Right lobe of liver (tissue), 6 donors: ENCODE results near the gene EEIG1. TPM values are rescaled to one million over a fixed set of nuclear protein-coding genes. Genes with fewer than 3 reads are reported as not detected.
A peak's percentile ranks its signal among the peaks of the same experiment; 100 is the strongest.

Experiments used
- ATAC-seq, 4 donors: fragments of 200-7000 bp; cut with Tn5 transposase; one replicate each; pipeline ENCODE4 v1.9.1; 2020; ENCODE audit warnings: mild to moderate bottlenecking in 4 of 4, moderate library complexity in 4 of 4
- DNase-seq, 3 donors: peaks; one replicate each; pipeline ENCODE4 v3.0.0-alpha.2; 2020
- H3K27ac ChIP-seq, 3 donors: fragments of 200-600 bp; one replicate each; pipeline ENCODE4 v1.8.0; 2022
- H3K27me3 ChIP-seq, 2 donors: fragments of 200-600 bp; one replicate each; pipeline ENCODE4 v1.8.0; 2022
- H3K36me3 ChIP-seq, 4 donors: fragments of 200-600 bp; sonication (generic) in 1 of 4; one replicate each; pipeline versions ENCODE4 v1.5.1 to v1.8.0; 2017 to 2022; ENCODE audit warnings: control low read depth in 1 of 4
- H3K4me1 ChIP-seq, 4 donors: fragments of 200-600 bp; sonication (generic) in 1 of 4; one replicate each; pipeline versions ENCODE4 v1.5.1 to v1.8.0; 2017 to 2022; ENCODE audit warnings: control low read depth in 1 of 4
- H3K4me3 ChIP-seq, 3 donors: fragments of 200-600 bp; one replicate each; pipeline ENCODE4 v1.8.0; 2022
- H3K9me3 ChIP-seq, 4 donors: fragments of 200-600 bp; sonication (generic) in 1 of 4; one replicate each; pipeline versions ENCODE4 v1.5.1 to v1.8.0; 2017 to 2022; ENCODE audit warnings: control low read depth in 1 of 4
- POLR2A ChIP-seq: fragments of 450-650 bp; IDR thresholded peaks from one replicate; pipeline ENCODE4 v1.6.1; 2017; ENCODE audit warnings: antibody characterized with exemption, mild to moderate bottlenecking
- WGBS: methylation state at CpG from one replicate; pipeline ENCODE4 v1.1.6; 2018; ENCODE audit warnings: low coverage, low lambda C conversion rate; ENCODE audit not compliant: insufficient coverage; ENCODE audit errors: missing lambda C conversion rate; 5-methylcytosine and 5-hydroxymethylcytosine counted together
- intact Hi-C, 2 donors: fragments of 100-400 bp; cut with DNase I; formaldehyde crosslinking; loops; one replicate each; pipeline versions ENCODE4 v1.11.2 to v1.14.1; 2022
- total RNA-seq, 6 experiments: library from RNA; depleted of rRNA in 2 of 6; stranded (reverse); fragments of >200 nt in 2 of 6; fragmentation: NEBNext Ultra II Directional in 3 of 6; extraction: Animal tissue kit (Norgen Biotek cat#: 25700) in 3 of 6; gene quantifications; one replicate each; pipeline versions ENCODE4 v1.1.0 to v1.2.4, GENCODE V29; 2016 to 2023
- TF ChIP-seq, protein P1 (sequence below), 4 donors: fragments of 200-600 bp in 3 of 4; fragments of 450-650 bp in 1 of 4; IDR thresholded peaks; one replicate each; pipeline versions ENCODE4 v1.5.1 to v1.8.0; 2016 to 2022; ENCODE audit warnings: antibody characterized with exemption in 4 of 4, mild to moderate bottlenecking in 2 of 4
- donor health status: DM: no; HTN: yes; CAD: no.
- donor health status: DM: no; HTN: no; CAD: no.
- donor health status: DM: no; HTN: no; CAD: no.
- donor health status: DM: no; HTN: yes; CAD: no.
- donor health status: DM: no; HTN: yes; CAD: no.

Gene EEIG1
- total RNA-seq, 6 experiments from 2014 or later: 9.7 to 54.1 (median 23.6) TPM

DNA sequence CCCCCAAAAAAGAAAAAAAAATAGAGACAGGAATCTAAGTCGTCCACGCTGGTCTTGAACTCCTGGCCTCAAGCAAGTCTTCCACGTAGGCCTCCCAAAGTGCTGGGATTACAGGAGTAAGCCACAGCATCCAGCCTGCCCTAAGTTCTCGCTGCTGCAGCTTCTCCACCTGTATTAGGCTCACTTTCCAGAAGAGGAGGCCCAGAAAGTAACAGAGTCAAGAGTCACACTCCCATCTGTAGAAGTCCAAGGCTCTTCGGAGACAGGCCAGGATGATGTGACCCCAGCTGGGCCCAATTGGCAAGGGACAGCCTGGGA, 1.8 kb downstream of the EEIG1 start:
- Histone ChIP-seq H3K27me3 (no peaks in the 10 kb centered on the region), H3K9me3 (no peaks in the 10 kb centered on the region), H3K36me3 (no peaks in the 10 kb centered on the region), H3K27ac (peak overlapping the region; percentile 56 to 80 (median 56)), H3K4me3 (peak overlapping the region; percentile 86 to 100 (median 86)), H3K4me1 (peaks cover 0 to 58% (median 19%) of the 10 kb centered on the region in 4 donors)
- WGBS: 4% methylated on average over 5 of the region's 5 CpGs
- ATAC-seq: no peak
- intact Hi-C loops: no loop called here
- no peak for DNase-seq
- TF ChIP-seq, protein P1, sequence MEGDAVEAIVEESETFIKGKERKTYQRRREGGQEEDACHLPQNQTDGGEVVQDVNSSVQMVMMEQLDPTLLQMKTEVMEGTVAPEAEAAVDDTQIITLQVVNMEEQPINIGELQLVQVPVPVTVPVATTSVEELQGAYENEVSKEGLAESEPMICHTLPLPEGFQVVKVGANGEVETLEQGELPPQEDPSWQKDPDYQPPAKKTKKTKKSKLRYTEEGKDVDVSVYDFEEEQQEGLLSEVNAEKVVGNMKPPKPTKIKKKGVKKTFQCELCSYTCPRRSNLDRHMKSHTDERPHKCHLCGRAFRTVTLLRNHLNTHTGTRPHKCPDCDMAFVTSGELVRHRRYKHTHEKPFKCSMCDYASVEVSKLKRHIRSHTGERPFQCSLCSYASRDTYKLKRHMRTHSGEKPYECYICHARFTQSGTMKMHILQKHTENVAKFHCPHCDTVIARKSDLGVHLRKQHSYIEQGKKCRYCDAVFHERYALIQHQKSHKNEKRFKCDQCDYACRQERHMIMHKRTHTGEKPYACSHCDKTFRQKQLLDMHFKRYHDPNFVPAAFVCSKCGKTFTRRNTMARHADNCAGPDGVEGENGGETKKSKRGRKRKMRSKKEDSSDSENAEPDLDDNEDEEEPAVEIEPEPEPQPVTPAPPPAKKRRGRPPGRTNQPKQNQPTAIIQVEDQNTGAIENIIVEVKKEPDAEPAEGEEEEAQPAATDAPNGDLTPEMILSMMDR (IDR thresholded peaks at IDR 0.05): no peak
- TF ChIP-seq POLR2A: no peak

DNA sequence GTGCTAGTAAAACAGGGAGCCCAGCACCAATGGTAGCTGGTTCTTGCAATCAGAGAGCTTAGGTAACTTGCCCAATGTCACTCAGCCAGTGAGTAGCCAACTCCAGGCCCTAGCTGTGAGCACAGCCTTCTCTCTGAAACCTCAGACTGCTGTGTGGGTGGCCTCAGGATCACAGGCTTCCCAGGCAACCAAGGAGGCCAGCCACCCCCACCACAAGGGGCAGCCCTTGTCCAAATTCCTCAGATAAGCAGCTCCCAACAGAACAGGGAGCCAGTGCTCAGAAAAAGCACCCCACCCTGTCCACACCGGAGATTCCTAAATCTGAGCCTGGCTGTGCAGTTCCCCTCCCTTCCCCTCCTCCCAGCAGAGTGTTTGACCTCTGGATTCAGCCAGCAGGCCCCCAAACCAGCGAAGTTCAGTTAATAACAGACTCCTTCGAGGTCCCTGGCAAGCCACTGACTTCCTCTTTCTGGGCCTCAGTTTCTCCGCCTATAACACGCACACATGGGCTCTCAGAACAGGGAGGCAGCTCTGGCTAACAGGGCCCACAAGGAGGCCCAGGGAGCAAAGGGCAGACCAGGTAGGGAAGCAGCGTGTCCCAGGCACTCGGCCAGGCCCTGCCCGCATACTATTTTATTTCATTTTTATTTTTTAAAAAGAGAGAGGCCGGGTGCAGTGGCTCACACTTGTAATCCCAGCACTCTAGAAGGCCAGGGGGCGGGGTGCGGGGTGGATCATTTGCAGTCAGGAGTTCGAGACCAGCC, 2.7 kb downstream of the EEIG1 start:
- Histone ChIP-seq H3K27me3 (no peaks in the 10 kb centered on the region), H3K27ac (peak overlapping the region; percentile 7 to 80 (median 35)), H3K9me3 (no peaks in the 10 kb centered on the region), H3K36me3 (no peaks in the 10 kb centered on the region), H3K4me3 (peak overlapping the region; percentile 86 to 100 (median 86)), H3K4me1 (peaks cover 0 to 67% (median 26%) of the 10 kb centered on the region in 4 donors)
- intact Hi-C loops: no loop called here
- WGBS: 21% methylated on average over 12 of the region's 12 CpGs
- no peak for TF ChIP-seq POLR2A
- TF ChIP-seq, protein P1 (IDR thresholded peaks at IDR 0.05): no peak
- DNase-seq: peak in 1 of 3 donors; percentile 63
- ATAC-seq: no peak

DNA sequence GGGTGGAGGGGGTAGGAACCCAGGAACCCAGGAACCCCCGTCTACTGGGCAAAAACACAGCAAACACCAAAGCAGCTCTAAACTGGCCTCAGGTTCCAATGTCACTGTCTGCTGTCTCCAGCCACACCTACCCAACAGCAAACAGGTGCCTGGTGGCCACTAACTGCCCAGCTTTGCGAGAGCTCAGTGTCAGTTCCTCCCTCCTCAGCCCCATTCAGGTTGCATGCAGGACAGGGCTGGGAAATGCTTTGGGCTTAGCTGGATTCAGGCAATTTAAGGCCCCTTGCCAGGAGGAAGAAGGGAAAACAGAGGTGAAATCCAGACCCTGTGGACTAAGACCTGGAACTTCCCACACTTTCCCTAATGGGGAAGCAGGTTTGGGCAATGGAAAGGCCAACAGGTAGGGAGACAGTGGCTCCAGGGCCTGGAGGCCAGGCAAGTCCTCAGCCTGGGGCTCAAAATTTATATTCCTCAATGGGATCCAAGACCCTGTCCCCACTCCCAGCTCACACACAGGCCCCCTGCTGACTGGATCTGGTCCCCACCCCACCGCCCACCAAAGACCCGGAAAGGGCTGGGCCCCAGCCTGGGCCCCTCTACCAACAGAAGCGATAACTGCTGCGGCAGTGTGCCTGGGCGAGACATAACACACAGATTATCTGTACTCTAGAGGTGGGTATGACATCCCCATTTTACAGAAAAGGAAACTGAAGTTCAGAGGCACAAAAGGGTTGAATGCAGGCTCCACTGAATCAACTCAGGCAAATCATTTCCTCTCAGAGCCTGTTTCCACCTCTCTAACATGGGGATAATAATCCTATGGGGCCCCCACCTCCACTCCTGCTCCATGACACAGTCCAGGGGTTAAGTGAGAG, 3.5 kb downstream of the EEIG1 start:
- intact Hi-C loops: no loop called here
- no peaks in the 10 kb centered on the region for H3K27me3 ChIP-seq
- H3K27ac ChIP-seq: peak overlapping the region; percentile 7 to 80 (median 35)
- no peaks in the 10 kb centered on the region for H3K9me3 ChIP-seq
- TF ChIP-seq, protein P1 (IDR thresholded peaks at IDR 0.05): no peak
- no peak for TF ChIP-seq POLR2A
- WGBS: 59% methylated on average over 5 of the region's 7 CpGs
- no peaks in the 10 kb centered on the region for H3K36me3 ChIP-seq
- H3K4me1 ChIP-seq: peaks cover 0 to 75% (median 30%) of the 10 kb centered on the region in 4 donors
- DNase-seq (peak in 2 of 3 donors; percentile 57 to 61), ATAC-seq (peak in 1 of 4 donors; percentile 1)
- peak overlapping the region; percentile 86 to 100 (median 86) for H3K4me3 ChIP-seq

DNA sequence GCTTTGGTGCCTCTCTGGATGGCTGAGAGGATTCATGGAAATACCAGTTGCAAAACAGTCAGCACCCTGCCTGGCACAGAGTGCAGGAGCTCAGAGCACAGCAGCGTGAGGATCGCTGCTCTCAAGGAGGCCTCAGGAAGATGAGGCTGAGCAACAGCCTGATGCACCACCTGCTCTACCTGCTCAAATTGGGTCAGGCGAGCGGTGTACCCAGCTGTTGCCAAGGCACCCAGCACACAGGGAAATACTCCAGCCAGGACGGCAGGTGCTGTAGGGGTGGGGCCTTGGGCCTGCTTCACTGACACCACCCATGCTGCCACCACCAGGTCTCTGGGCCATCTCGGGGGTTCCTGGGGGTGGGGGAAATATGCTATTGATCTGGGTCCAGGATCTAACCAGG, 4.3 kb downstream of the EEIG1 start:
- Histone ChIP-seq H3K4me3 (peak overlapping the region in 2 of 3 donors; percentile 7 to 100), H3K27ac (peak overlapping the region in 1 of 3 donors; percentile 13), H3K36me3 (no peaks in the 10 kb centered on the region), H3K9me3 (no peaks in the 10 kb centered on the region), H3K27me3 (no peaks in the 10 kb centered on the region), H3K4me1 (peaks cover 0 to 80% (median 34%) of the 10 kb centered on the region in 4 donors)
- no CpG with 5 or more reads among the region's 6 CpGs for WGBS
- intact Hi-C loops: no loop called here
- DNase-seq: peak in 1 of 3 donors; percentile 61
- no peak for ATAC-seq
- TF ChIP-seq POLR2A: no peak
- TF ChIP-seq, protein P1 (IDR thresholded peaks at IDR 0.05): no peak
